ENCODE measurements around the gene LRAT. TPM values are rescaled to one million over a fixed set of nuclear protein-coding genes. Genes with fewer than 3 reads are reported as not detected.

Gene LRAT
- total RNA-seq, 1 experiment from 2014 or later: 37.7 TPM

- TF ChIP-seq ERG (CRISPR knock-in tag; IDR thresholded peaks at IDR 0.05) (no peak), ARID4B (CRISPR knock-in tag; IDR thresholded peaks at IDR 0.05; ENCODE audit: borderline replicate concordance) (no peak), FOXK1 (CRISPR knock-in tag; IDR thresholded peaks at IDR 0.05) (no peak), FOXP1 (CRISPR knock-in tag; IDR thresholded peaks at IDR 0.05; ENCODE audit: borderline replicate concordance) (no peak)
These were observed 13.9 kb downstream of the LRAT start (continued) for GRCh38 chr4:154757713-154758112.

- Mint-ChIP-seq H3K36me3 (no peaks in the 10 kb centered on the region), H3K27ac (no peak overlapping the region), H3K27me3 (ENCODE audit: low read depth) (no peaks in the 10 kb centered on the region), H3K4me1 (no peaks in the 10 kb centered on the region), H3K4me3 (no peak overlapping the region), H3K9me3 (no peaks in the 10 kb centered on the region)
- ATAC-seq: no peak
- ChIA-PET POLR2A (no interaction called here), CTCF (no interaction called here)
- no peak for DNase-seq (ENCODE audit: low spot score)
- no peak for TF ChIP-seq MXD4 (CRISPR knock-in tag; IDR thresholded peaks at IDR 0.05; ENCODE audit: borderline replicate concordance)
- TF ChIP-seq NR2C2 (CRISPR knock-in tag; IDR thresholded peaks at IDR 0.05): no peak
- no peak for TF ChIP-seq SMAD4 (CRISPR knock-in tag; IDR thresholded peaks at IDR 0.05)
- no peak for TF ChIP-seq ZNF232 (CRISPR knock-in tag; IDR thresholded peaks at IDR 0.05)
- TF ChIP-seq ATF2 (CRISPR knock-in tag; IDR thresholded peaks at IDR 0.05; ENCODE audit: borderline replicate concordance, low read depth): no peak
- TF ChIP-seq FOXP1 (CRISPR knock-in tag; IDR thresholded peaks at IDR 0.05; ENCODE audit: borderline replicate concordance): no peak
- no peak for TF ChIP-seq ZNF425 (CRISPR knock-in tag; conservative IDR thresholded peaks at IDR 0.05)
- no peak for TF ChIP-seq MLX (CRISPR knock-in tag; IDR thresholded peaks at IDR 0.05)
- no peak for TF ChIP-seq SOX15 (CRISPR knock-in tag; IDR thresholded peaks at IDR 0.05)
- no peak for TF ChIP-seq AR (CRISPR knock-in tag; IDR thresholded peaks at IDR 0.05)
- TF ChIP-seq ATF3 (CRISPR knock-in tag; conservative IDR thresholded peaks at IDR 0.05): no peak
- no peak for TF ChIP-seq ZBTB21 (CRISPR knock-in tag; IDR thresholded peaks at IDR 0.05; ENCODE audit: borderline replicate concordance)
- no peak for TF ChIP-seq MYBL2 (CRISPR knock-in tag; IDR thresholded peaks at IDR 0.05)
- no peak for TF ChIP-seq SMAD3 (CRISPR knock-in tag; IDR thresholded peaks at IDR 0.05; ENCODE audit: borderline replicate concordance)
- TF ChIP-seq GABPB1 (CRISPR knock-in tag; IDR thresholded peaks at IDR 0.05): no peak
- TF ChIP-seq EMX1 (CRISPR knock-in tag; IDR thresholded peaks at IDR 0.05): no peak
- no peak for TF ChIP-seq USF2 (CRISPR knock-in tag; IDR thresholded peaks at IDR 0.05)
- no peak for TF ChIP-seq GTF2I (CRISPR knock-in tag; conservative IDR thresholded peaks at IDR 0.05)
These were observed 17.1 kb downstream of the LRAT start for GRCh38 chr4:154760895-154761294.
